Activated naive CD8-positive, alpha-beta T cell treated with anti-CD3 and anti-CD28 coated beads for 36 hours (primary cell): ENCODE results near the gene ANXA9. TPM values are rescaled to one million over a fixed set of nuclear protein-coding genes. Genes with fewer than 3 reads are reported as not detected.

Experiments
- DNase-seq: peaks from one replicate; pipeline ENCODE4 v3.0.0; 2021
- H3K27ac Mint-ChIP-seq: one replicate; pipeline ENCODE4 v1.8.0; 2022; ENCODE audit warnings: mild to moderate bottlenecking, moderate library complexity, mixed read lengths
- H3K27me3 Mint-ChIP-seq: one replicate; pipeline ENCODE4 v1.8.0; 2022; ENCODE audit warnings: mild to moderate bottlenecking, mixed read lengths
- H3K36me3 Mint-ChIP-seq: one replicate; pipeline ENCODE4 v1.8.0; 2021; ENCODE audit warnings: mild to moderate bottlenecking, mixed read lengths
- H3K4me1 Mint-ChIP-seq: one replicate; pipeline ENCODE4 v1.8.0; 2021; ENCODE audit warnings: mixed read lengths
- H3K4me3 Mint-ChIP-seq: one replicate; pipeline ENCODE4 v1.8.0; 2022; ENCODE audit warnings: mild to moderate bottlenecking, moderate library complexity, mixed read lengths
- H3K9me3 Mint-ChIP-seq: one replicate; pipeline ENCODE4 v1.8.0; 2022; ENCODE audit warnings: mixed read lengths
- total RNA-seq, 2 experiments: library from RNA; stranded (reverse); gene quantifications; one replicate each; pipeline ENCODE4 v1.2.3, GENCODE V29; 2021

ANXA9 gene, protein sequence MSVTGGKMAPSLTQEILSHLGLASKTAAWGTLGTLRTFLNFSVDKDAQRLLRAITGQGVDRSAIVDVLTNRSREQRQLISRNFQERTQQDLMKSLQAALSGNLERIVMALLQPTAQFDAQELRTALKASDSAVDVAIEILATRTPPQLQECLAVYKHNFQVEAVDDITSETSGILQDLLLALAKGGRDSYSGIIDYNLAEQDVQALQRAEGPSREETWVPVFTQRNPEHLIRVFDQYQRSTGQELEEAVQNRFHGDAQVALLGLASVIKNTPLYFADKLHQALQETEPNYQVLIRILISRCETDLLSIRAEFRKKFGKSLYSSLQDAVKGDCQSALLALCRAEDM
- not detected for total RNA-seq

DNA sequence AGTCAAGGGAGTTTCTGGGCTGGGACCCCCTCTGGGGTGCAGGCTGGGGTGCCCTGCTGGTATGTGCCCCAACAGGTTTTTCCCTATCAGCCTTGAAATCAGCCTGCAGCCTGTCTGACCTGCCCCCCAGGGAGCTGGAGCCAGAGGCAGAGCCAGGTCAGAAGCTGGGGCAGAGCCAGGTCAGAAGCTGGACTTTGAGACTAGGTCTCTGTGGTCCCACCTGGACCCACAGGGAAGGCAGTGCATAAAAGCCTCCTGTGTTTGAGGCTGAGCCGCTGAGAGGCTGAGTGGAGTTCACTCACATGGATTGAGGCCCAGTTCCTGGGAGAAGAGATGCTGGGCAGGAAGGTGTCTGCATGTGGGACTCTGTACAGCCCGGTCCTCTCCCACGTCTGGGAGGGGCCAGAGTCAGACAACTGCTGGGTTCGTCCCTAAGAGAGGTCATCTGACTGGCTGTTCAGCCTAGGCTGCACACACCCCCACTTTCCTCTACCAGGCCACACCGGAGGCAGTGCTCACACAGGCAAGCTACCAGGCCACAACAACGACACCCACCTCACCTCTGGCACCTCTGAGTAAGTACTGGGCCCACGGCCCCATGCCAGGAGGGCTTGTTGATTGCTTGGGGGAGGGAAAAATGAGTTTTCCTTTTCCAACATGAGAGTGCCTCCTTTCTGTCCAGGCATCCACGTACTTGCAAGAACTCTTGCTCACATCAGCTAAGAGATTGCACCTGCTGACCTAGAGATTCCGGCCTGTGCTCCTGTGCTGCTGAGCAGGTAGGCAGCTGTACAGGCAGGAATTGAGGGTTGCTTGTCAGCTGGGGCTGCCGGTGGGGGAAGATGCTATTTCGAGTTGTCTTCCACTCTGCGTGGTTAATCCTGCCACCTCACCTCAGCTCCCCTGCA lies at the start of gene ANXA9:
ANXA9 (plus strand) TSS at position 488 of the 908 bp plus-strand sequence. CDS start 814 bp downstream, outside the sequence.
- H3K27ac Mint-ChIP-seq = no peak within 1 kb of the TSS
- H3K9me3 Mint-ChIP-seq = no peaks in the 10 kb centered on the region
- peaks cover 13% of the 10 kb centered on the region for H3K4me1 Mint-ChIP-seq
- no peaks in the 10 kb centered on the region for H3K27me3 Mint-ChIP-seq
- H3K36me3 Mint-ChIP-seq = no peaks in the 10 kb centered on the region
- DNase-seq = no peak
- H3K4me3 Mint-ChIP-seq = no peak within 1 kb of the TSS

DNA sequence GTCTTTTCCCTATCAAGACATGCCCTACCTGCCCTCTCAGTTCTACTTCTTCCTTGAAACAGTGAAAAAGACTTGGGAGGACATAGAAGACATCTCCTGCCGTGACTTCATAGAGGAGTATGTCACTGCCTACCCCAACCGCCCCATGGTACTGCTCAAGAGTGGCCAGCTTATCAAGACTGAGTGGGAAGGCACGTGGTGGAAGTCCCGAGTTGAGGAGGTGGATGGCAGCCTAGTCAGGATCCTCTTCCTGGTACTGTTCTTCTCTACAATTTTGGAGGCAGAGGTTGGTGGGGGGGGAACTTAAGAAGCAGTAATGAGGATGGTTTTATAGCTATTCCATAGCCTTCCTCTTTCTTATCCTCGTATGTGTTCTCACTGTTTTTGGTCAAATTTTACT lies 37.2 kb upstream of the ANXA9 start:
- H3K4me3 Mint-ChIP-seq = no peak overlapping the region
- peaks cover 21% of the 10 kb centered on the region for H3K36me3 Mint-ChIP-seq
- H3K4me1 Mint-ChIP-seq = no peaks in the 10 kb centered on the region
- H3K27ac Mint-ChIP-seq = peak overlapping the region; percentile 57
- H3K9me3 Mint-ChIP-seq = no peaks in the 10 kb centered on the region
- no peak for DNase-seq
- H3K27me3 Mint-ChIP-seq = no peaks in the 10 kb centered on the region

GRCh38 chr1:150954708-150955107 lies 27.4 kb upstream of the ANXA9 start:
- Mint-ChIP-seq H3K27ac (no peak overlapping the region), H3K9me3 (no peaks in the 10 kb centered on the region), H3K36me3 (peaks cover 38% of the 10 kb centered on the region), H3K4me3 (no peak overlapping the region), H3K27me3 (no peaks in the 10 kb centered on the region), H3K4me1 (no peaks in the 10 kb centered on the region)
- DNase-seq = no peak

DNA sequence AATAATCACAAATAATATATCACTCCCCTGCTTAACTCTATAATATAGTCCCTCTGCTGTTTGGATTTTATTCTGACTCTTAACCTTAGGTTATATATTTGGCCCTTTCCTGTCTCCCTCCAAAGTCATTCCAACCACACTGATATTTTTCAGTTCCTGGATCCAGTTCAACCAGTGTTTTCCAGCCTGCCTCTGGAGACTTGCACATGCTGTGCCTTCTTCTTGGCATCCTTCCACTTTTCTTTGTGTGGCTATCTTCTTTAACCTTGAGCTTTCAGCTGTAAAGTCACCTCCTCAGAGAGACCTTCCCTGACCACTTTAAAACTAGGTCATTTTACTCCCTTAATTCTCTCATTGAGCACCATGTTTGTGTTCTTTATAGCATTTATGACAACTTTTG lies 26.8 kb upstream of the ANXA9 start:
- Mint-ChIP-seq H3K27me3 (no peaks in the 10 kb centered on the region), H3K36me3 (peaks cover 40% of the 10 kb centered on the region), H3K9me3 (no peaks in the 10 kb centered on the region), H3K4me1 (no peaks in the 10 kb centered on the region), H3K27ac (peak overlapping the region; percentile 0), H3K4me3 (no peak overlapping the region)
- no peak for DNase-seq

DNA sequence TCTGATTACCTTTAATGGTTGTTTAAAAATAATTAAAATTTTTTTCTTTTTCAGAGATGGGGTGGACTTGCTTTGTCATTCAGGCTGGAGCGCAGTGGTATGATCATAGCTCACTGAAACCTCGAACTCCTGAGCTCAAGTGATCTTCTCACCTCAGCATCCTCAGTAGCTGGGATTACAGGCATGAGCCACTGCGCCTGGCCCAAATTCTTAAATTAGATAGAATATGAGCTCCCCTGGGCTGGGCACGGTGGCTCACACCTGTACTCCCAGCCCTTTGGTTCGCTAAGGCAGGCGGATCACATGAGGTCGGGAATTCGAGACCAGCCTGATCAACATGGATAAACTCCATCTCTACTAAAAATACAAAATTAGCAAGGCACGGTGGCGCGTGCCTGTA lies 24.4 kb upstream of the ANXA9 start:
- no peaks in the 10 kb centered on the region for H3K27me3 Mint-ChIP-seq
- DNase-seq = no peak
- peaks cover 3% of the 10 kb centered on the region for H3K4me1 Mint-ChIP-seq
- peaks cover 38% of the 10 kb centered on the region for H3K36me3 Mint-ChIP-seq
- H3K9me3 Mint-ChIP-seq = no peaks in the 10 kb centered on the region
- no peak overlapping the region for H3K4me3 Mint-ChIP-seq
- H3K27ac Mint-ChIP-seq = no peak overlapping the region

DNA sequence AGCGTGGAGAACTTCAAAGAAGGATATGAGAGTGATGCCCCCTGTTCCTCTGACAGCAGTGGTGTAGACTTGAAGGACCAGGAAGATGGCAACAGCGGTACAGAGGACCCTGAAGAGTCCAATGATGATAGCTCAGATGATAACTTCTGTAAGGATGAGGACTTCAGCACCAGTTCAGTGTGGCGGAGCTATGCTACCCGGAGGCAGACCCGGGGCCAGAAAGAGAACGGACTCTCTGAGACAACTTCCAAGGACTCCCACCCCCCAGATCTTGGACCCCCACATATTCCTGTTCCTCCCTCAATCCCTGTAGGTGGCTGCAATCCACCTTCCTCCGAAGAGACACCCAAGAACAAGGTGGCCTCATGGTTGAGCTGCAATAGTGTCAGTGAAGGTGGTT lies 21.4 kb upstream of the ANXA9 start:
- Mint-ChIP-seq H3K27ac (no peak overlapping the region), H3K36me3 (peaks cover 47% of the 10 kb centered on the region), H3K4me1 (peaks cover 3% of the 10 kb centered on the region), H3K4me3 (no peak overlapping the region), H3K9me3 (no peaks in the 10 kb centered on the region), H3K27me3 (no peaks in the 10 kb centered on the region)
- no peak for DNase-seq

GRCh38 chr1:150961756-150962155 lies 20.3 kb upstream of the ANXA9 start:
- Mint-ChIP-seq H3K4me3 (no peak overlapping the region), H3K4me1 (peaks cover 5% of the 10 kb centered on the region), H3K36me3 (peaks cover 50% of the 10 kb centered on the region), H3K9me3 (no peaks in the 10 kb centered on the region), H3K27me3 (no peaks in the 10 kb centered on the region), H3K27ac (peak overlapping the region; percentile 68)
- DNase-seq = no peak

DNA sequence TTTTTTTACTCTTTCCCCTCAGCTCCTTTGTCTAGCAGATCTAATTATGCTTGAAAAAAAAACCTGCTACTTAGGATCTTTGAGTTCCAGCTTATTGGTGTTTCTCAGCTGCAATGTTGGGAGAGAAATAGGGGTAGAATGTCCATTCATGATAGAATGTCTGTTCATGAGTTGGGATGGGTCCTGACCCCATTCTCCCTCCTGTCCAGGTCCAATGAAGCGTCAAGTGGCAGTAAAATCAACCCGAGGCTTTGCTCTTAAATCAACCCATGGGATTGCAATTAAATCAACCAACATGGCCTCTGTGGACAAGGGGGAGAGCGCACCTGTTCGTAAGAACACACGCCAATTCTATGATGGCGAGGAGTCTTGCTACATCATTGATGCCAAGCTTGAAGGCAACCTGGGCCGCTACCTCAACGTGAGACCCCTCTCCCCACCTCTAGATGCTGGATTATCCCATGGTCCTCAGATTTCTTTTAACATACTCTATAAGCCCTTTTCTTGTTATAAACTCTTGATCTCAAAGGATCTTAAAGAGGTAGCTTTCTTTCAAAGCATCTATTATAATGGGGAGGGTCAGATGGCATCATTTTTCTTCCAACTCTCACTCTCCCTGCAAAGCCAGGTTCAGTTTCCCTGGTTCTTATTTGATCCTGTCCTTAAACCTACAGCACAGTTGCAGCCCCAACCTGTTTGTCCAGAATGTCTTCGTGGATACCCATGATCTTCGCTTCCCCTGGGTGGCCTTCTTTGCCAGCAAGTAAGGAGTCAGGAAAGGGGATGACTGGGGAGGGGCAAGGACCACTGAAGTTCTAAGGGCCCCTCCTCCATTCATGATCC lies 18.6 kb upstream of the ANXA9 start:
- Mint-ChIP-seq H3K27me3 (no peaks in the 10 kb centered on the region), H3K4me3 (no peak overlapping the region), H3K4me1 (peaks cover 5% of the 10 kb centered on the region), H3K9me3 (no peaks in the 10 kb centered on the region), H3K36me3 (peaks cover 48% of the 10 kb centered on the region), H3K27ac (no peak overlapping the region)
- no peak for DNase-seq

DNA sequence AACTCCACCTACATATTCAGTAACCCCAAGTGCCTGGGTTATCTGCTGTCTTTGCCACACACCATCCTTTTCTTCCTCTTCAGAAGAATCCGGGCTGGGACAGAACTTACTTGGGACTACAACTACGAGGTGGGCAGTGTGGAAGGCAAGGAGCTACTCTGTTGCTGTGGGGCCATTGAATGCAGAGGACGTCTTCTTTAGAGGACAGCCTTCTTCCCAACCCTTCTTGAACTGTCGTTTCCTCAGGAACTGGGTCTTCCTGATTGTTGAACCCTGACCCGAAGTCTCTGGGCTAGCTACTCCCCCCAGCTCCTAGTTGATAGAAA lies 18.0 kb upstream of the ANXA9 start:
- Mint-ChIP-seq H3K27me3 (no peaks in the 10 kb centered on the region), H3K27ac (peak overlapping the region; percentile 7), H3K4me1 (peaks cover 8% of the 10 kb centered on the region), H3K9me3 (no peaks in the 10 kb centered on the region), H3K4me3 (no peak overlapping the region), H3K36me3 (peaks cover 51% of the 10 kb centered on the region)
- no peak for DNase-seq

DNA sequence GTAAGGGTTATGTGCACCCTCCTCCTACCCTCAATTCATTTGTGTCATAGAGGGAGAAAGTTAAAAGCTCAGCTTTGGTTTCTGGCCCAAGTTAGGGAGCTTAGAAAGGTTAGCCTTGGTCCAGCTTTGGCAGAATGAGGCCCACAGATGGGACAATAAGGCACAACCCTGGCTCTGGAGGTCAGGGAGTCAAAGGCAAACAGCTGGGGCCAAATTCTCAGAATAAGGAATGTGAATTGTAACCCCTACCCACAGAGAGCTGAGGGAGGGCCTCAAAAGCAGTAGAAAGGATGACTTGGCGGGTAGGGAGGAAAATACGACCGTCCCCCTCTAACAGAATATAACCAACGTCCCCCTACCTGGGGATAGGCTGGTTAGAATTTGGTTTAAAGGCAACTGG lies 16.5 kb upstream of the ANXA9 start:
- H3K4me3 Mint-ChIP-seq = no peak overlapping the region
- no peaks in the 10 kb centered on the region for H3K27me3 Mint-ChIP-seq
- DNase-seq = no peak
- H3K4me1 Mint-ChIP-seq = peaks cover 13% of the 10 kb centered on the region
- no peaks in the 10 kb centered on the region for H3K9me3 Mint-ChIP-seq
- H3K36me3 Mint-ChIP-seq = peaks cover 41% of the 10 kb centered on the region
- no peak overlapping the region for H3K27ac Mint-ChIP-seq

DNA sequence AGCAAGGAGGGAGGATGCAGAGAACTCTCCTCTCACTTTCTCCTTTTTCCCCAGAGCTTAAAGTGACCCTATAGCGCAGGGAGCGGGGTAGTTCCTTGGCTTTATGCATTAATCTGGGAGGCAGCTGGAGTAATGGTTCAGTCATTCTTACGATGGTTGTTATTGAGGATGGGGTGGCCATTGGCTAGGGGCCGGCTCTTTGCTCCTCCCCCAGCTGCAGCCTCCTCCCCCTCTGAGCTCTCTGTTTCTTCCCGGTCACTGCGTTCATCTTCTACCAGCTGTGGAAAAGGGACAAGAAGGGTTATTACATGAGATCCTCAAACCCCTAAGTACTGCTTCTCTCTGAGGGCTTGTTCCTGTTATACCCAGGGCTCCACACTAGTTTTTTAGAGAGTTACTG lies 16.1 kb upstream of the ANXA9 start:
- DNase-seq = no peak
- Mint-ChIP-seq H3K27me3 (no peaks in the 10 kb centered on the region), H3K36me3 (peaks cover 42% of the 10 kb centered on the region), H3K4me1 (peaks cover 17% of the 10 kb centered on the region), H3K27ac (no peak overlapping the region), H3K9me3 (no peaks in the 10 kb centered on the region), H3K4me3 (no peak overlapping the region)

- Mint-ChIP-seq H3K4me3 (no peak overlapping the region), H3K9me3 (no peaks in the 10 kb centered on the region), H3K36me3 (peaks cover 51% of the 10 kb centered on the region), H3K27me3 (no peaks in the 10 kb centered on the region), H3K4me1 (peaks cover 32% of the 10 kb centered on the region), H3K27ac (peak overlapping the region; percentile 6)
- DNase-seq = no peak
Measured at GRCh38 chr1:150967936-150968335, 14.2 kb upstream of the ANXA9 start.

- peak overlapping the region; percentile 1 for H3K27ac Mint-ChIP-seq
- no peaks in the 10 kb centered on the region for H3K9me3 Mint-ChIP-seq
- no peak overlapping the region for H3K4me3 Mint-ChIP-seq
- H3K36me3 Mint-ChIP-seq = peaks cover 51% of the 10 kb centered on the region
- H3K27me3 Mint-ChIP-seq = no peaks in the 10 kb centered on the region
- no peak for DNase-seq
- peaks cover 37% of the 10 kb centered on the region for H3K4me1 Mint-ChIP-seq
Measured at GRCh38 chr1:150968491-150968890, 13.6 kb upstream of the ANXA9 start.

DNA sequence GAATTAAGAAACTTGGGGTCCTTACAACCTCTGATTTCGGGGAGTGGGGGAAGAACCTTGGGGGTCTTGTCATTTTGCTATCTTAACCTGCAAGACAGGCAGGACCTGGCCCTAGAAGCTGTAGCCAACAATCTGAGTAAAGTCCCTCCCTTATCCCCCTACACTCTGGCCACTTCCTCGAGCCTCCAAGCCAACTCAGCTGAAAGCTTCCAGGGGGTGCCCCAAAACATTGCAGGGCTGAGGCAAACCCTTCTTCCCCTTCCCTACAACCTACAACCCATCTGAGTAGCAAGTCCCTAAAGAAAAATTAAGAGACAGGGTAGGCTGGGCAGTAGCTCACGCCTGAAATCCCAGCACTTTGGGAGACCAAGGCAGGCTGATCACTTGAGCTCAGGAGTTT lies 12.5 kb upstream of the ANXA9 start:
- H3K27me3 Mint-ChIP-seq = no peaks in the 10 kb centered on the region
- peaks cover 37% of the 10 kb centered on the region for H3K4me1 Mint-ChIP-seq
- no peak overlapping the region for H3K4me3 Mint-ChIP-seq
- H3K27ac Mint-ChIP-seq = peak overlapping the region; percentile 27
- DNase-seq = no peak
- no peaks in the 10 kb centered on the region for H3K9me3 Mint-ChIP-seq
- H3K36me3 Mint-ChIP-seq = peaks cover 43% of the 10 kb centered on the region
